ENCODE measurements around the gene CCNQ.

CCNQ gene

DNA sequence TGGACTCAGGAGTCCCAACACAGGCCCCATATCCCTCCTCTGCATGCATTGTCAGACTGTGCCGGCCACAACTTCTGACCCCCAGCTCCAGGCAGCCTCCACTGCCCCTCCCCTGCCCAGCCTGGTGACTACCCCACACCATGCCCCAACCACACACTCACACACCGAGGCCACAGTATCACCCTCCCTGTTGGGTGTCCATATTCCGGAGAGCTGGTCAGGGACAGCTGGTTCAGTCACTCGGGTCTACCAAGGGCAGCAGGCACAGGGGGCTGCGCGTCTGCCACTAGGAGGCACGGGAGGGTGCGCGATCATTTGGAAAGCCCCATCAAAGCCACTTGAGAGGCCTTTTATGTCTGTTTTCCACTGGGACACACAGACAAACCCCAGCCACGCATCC lies 26.3 kb downstream of the CCNQ start:
- DNase-seq, result no peak

DNA sequence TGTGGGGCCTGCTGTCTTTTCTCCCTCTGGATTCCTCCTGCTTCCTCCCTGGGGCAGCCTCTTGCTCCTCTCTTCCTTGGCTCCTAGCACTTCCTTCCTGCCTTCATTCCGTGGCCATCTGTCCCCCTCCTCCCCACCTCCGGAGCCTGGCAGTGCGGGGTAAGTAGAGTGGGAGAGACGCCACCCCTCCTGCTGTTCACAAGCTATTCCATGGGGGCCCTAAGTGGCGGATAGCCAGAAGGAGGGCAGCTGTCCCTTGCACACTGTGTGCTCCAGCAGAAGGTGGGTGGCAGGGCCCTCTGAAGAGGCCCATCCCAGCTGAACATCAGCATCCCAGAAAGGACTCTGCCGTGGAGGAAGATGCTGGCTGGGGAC lies 27.4 kb downstream of the CCNQ start:
- no peak for DNase-seq

DNA sequence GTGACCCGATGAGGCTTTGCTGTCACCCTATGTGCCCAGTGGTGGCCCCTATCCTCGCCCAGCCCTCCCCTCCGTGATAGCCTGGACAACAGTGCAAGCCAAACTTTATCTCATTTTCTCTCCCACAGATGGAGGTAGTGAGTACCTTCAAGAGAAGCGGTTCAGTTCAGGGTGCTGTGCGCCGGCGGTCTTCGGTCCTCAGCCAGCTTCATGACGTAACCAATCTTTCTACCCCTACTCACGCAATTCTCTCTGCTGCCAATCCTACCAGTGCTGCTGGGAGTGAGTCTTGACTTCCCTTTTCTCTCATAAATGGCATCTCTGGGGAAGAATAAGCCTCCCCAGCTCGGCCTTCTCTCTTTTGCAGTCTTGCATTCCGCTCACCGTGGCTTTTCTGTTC lies 29.5 kb downstream of the CCNQ start:
- no peak for DNase-seq

DNA sequence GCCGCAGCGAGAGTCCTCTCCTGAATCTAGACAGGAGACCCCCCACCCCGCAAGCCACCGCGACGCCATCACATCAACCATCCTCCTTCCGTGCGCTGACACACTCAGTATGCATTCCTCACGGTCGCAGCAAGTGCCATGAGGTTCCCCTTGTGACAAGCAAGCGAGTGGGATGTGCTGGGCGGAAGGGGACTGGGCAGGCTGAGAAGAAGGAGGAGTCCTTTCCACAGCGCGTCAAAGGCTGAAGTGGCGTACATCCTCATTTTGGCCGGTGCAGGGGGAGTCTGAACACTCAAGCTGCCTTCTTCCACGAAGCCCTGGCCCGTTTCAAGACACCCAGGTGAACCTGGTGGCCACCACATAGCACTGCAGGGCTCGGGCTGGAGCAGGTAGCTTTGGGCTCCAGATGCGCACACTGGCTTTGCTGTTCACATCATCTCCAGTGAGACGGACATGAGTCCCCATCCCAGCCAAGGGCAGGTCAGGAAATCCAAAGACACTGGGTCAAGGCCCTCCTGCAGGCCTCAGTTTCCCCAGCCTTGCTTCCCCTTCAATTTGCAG lies 30.4 kb downstream of the CCNQ start:
- DNase-seq, result no peak

DNA sequence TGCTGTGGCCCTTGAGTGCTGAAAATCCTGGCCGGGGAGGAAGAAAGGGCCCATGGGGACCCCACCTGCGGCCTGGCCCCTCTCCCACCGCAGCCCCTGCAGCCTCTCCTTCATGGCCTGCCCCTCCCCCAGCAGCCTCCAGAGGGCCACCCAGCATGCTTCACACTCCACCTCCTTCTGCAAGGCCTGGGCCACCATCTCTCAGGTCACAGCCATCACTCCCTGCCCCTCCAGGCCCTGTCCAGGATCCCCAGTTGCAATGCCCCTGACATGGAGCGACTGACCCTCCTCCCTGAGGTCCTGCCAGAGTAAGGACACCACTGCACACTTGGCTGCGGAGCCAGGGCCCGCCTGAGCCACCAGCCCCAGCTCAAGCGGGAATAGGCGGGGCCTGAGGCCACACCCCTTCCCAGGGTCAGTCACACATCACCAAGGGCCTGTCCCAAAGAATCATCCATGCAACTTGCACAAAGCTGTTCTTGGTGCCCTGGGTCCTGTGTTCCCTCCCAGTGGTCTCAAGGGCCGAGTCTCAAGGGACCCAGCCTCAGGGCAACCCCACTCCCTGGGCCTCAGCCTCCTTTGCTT lies 32.9 kb downstream of the CCNQ start:
- DNase-seq, result no peak

DNA sequence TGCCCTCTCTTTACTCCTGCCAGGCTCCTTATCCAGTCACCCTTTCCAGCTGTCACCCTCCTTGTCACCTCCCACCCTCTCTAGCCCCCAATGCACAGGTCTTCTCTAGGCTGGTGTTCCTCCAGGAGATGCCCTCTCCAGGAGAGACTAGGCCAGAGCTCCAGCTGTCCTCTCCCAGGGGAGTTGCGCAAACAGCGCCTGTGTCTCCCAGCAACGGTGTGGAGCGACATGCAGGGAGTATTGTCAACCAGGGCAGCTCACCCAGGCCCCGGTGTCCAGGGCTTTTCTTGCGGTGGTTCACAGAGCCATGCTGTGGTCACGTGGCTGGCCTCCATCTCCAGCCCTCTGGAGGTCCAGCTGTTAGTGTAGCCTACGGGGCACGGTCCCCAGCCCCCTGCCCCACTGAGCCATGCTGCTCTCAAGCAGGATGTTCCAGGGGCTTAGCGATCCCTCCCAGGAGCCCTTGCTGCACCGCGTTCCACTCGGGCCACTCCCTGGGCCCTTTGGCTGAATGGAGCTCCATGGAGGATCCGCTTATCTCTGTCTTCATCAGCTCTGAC lies 34.8 kb downstream of the CCNQ start:
- no peak for DNase-seq

DNA sequence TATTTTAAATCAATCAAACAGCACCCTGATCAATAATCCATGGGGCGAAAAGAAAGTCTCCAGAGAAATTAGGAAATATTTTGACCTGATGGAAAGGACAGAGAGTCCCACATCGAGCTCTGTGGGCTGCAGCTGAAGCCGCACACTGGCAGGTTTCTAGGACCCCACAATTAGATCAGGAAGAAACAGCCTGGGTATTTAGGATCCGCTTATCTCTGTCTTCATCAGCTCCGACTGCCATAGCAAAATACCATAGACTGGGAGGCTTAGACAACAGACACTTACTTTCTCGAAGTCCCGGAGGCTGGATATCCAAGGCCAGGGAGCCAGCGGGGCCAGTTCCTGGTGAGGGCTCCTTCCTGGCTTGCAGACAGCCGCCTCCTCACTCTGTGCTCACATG lies 36.4 kb downstream of the CCNQ start:
- DNase-seq, result no peak

DNA sequence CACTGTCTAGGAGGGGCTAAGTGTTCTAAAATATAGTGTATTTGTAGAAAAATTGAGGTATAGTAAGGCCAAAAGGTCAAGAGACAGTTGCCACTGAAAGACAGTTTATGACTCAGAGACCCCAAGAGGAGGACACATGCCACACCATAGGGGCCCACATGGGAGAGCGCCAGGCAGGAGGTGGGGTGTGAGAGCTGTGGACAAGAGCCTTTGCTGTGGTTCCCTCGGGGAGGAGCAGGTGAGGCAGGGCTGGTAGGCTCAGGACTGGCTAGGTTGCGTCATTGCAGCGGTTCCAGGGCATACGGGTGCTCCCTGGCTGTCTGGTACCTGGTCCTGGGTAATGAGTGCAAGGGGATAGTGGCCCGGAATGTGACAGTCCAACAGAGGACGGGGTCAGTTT lies 37.6 kb downstream of the CCNQ start:
- DNase-seq, result no peak

DNA sequence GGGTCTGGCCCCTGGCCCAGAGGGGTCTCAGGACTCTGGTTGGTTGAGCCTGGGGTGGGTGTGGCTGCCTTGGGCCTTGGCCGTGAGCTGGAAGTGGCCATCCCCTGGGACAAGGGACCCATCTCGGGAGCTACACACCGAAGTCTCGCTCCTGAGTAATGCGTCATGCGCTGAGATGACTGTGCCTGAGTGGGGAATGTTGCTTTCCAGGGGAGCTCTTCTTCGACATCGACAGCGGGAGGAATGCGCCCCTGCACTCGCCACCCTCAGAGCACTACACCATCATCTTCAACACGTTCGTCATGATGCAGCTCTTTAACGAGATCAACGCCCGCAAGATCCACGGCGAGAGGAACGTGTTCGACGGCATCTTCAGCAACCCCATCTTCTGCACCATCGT lies 38.5 kb downstream of the CCNQ start:
- no peak for DNase-seq

DNA sequence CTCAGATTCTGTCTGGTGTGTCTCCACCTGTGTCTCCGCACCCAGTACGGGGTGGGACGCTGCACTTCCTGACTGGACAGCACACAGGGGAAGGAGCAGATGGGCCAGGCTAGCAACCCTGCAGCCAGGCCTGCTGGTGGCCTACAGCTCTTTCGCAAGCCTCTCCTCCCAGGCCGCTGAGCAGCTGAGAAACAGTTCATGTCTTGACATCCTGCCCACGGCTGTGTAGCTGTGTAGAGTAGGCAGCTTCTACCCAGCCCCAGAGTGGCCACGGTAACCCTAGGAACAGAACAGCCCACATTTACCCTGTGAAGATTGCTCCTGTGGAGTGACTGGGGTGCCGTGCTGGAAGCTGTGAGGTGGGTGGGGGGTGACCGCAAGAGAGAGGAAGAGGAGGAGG lies 38.9 kb downstream of the CCNQ start:
- DNase-seq, result no peak

DNA sequence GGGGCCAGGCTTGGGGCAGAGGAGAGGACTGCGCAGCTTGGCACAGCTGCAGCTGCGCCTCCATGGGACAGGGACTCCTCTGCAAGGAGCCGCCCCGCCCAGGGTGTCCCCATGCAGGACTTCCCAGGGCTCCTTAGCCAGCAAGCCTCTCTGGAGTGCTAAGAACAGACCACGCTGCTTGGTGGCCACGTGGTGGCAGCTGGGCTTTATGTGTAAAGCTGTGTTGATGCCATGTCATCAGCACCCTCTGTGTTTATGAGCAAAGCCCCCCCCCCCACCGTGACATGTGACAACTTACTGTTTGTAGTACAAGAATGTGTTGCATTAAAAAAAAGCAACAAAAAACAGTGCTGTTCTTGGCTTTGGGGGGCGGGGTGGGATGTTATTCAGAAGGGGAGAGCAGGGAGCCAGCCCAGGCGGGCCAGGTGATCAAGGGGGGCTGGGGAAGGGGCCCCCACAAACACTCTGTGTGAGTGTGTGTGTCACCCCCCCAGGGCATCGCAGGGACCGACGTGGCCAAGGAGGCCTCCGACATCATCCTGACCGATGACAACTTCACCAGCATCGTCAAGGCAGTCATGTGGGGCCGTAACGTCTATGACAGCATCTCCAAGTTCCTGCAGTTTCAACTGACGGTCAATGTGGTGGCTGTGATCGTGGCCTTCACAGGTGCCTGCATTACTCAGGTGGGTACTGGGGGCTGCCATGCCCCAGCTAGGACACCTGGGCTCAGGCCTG lies 41.2 kb downstream of the CCNQ start:
- no peak for DNase-seq

DNA sequence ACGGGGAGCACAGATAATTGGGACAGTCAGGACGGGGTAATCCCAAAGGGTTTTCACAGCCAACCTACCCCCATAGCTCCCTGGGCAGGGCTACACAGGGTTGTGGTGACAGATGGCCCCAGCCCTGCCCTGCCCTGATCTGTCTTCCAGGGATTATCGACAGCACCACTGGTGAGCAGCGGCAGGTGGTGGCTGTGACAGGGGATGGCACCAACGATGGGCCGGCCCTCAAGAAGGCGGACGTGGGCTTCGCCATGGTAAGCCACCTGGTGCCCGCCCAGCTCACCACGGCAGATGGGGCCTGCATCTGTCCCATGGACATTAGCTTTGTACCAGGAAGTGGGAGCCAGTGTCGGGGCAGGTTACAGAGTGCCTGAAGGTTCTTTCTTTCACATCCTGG lies 42.2 kb downstream of the CCNQ start:
- no peak for DNase-seq

DNA sequence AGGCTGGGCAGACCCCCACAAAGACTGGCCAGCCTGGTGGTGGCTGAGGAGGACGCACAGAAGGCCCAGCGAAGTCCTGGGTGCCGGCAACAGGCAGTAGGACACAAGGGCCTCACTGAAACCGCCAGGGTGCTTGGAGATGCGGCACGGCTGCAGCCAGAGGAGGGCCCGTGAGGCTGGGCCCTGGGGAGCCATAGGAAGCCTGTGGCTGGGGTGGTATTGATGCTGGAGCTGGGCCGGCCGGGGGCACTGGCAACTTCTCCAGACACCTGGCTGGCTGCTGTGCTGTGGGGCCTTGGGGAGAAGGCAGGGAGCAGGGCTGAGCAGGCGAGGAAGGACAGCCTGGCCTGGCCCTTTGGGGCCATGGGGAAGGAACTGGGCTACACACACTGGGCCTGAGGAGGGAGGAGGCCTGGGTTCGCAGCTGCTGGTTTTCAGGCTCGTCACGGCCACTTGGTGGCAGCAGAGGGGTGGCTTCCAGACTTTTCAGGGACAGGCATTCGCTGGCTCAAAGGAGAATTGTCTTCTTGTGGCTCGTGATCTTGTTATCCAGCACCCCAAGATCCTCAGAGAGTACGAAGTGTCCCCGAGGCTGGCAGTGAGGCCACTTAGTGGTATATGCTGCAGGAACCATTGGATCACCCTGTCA lies 44.3 kb downstream of the CCNQ start:
- DNase-seq, result peak; percentile 55

DNA sequence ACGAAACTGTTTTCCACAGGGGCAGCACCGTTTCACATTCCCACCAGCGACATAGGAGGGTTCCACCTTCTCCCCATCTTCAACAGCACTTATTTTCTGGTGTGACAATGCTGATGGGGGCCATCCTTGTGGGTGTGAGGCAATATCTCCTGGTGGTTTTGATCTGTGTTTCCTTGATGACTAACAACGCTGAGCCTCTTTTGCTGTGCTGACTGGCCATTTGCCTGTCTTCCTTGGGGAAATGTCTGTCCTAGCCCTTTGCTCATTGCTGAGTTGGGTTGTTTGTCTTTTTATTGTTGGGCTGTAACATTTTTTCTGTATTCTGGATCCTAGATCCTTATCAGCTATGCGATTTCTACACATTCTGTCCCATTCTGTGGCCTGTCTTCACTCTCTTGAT lies 47.8 kb downstream of the CCNQ start:
- DNase-seq, result no peak

DNA sequence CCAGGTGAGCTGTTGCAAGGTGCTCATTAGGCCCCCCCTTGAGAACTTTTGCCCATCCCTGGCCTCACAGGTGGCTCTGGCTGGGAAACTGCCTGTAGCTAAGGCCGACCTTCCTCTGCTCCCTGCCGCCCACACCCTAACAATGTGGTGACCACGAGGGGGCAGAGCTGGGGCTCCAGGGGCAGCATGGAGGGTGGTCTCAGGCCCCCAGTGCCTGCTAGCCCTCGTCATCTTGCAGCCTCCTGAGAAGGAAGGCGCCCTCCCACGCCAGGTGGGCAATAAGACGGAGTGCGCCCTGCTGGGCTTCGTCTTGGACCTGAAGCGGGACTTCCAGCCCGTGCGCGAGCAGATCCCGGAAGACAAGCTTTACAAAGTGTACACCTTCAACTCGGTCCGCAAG lies 49.1 kb downstream of the CCNQ start:
- DNase-seq, result no peak

DNA sequence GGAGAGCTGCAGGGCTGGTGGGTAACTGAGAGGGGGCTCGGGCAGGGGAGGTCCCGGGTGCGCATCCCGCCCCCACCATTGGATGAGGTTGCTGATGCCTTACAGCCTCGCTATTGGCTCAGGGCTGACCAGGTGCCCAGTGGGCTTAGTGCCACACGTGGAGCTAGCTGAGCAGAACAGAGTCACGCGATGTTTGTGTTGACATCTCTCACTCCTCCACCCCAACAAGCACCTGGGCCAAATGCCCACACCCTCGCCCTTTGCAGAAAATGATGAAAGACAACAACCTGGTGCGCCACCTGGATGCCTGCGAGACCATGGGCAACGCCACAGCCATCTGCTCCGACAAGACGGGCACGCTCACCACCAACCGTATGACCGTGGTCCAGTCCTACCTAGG lies 49.7 kb downstream of the CCNQ start:
- no peak for DNase-seq

DNA sequence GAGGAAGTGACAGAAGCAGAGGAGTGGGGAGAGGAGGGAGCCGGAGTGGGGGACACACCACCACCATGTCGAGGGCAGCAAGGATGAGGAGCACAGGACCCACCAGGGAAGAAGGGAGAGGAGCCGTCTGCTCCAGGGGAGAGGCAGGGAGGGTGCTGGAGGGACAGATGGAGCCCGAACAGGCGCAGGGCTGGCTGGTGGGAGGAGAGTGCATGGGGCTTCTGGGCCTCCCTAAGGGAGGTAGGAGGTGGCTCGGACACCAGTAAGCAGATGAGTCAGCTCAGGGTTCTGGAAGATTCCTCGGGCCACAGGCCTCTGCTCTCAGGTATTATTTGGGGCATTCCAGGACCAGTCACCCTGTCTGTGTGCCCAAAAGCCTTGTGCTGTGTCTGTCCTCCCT lies 51.7 kb downstream of the CCNQ start:
- no peak for DNase-seq

DNA sequence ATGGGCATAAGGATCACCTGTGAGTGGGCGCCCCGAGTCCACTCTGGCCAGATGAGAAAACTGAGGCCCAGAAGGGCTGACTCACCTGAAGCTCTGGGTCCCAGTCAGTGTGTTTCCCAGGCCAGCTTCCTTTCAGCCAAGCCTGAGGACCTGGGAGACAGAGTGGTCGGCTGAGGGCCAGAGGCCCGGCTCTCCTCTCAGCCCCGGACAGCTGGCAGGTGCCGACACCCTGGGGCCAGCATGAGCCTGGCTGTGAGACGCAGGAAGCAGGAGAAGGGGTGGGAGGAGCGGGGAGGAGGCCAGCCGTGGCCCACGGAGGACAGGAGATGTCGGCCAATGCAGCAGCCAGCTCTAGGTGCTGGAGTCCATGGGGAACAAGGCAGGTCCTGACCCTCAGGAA lies 52.6 kb downstream of the CCNQ start:
- no peak for DNase-seq

DNA sequence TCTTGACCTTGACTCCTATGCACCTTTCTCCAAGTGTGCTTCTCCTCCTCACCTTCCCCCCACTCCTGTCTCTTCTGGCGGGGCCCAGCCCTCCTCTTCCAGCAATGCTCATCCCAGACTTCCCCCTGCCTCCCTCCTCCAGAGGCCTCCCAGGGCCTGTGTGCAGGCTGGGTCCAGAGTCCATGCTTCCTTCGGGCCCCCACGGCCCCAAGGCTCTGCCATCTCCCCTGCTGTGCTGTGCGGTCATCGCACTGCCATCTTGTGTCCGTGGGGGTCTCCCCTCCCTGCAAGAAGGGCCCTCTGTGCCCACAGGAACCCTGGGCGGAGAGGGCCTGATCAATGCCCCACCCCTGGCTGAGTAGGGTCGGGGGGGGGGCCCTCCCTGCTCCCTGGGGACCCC lies 54.2 kb downstream of the CCNQ start:
- no peak for DNase-seq

DNA sequence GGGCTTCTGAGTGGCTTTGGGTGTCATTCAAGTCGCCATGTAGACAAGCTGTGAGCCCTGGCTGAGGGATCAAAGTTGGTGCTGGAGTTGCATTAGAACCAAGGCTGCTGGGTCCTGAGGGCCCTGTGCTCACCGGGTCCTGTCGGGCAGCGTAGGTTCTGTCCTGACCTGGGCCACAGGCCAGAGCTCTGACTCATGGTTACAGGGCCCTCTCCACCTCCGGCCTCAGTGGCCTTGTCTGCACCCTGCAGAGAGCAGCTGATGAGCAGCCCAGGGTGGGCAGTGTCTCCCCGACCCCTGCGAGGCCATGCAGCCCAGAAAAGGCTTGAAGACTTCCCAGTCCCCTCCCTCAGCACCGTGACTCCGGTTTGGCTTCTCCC lies 59.0 kb downstream of the CCNQ start:
- no peak for DNase-seq

DNA sequence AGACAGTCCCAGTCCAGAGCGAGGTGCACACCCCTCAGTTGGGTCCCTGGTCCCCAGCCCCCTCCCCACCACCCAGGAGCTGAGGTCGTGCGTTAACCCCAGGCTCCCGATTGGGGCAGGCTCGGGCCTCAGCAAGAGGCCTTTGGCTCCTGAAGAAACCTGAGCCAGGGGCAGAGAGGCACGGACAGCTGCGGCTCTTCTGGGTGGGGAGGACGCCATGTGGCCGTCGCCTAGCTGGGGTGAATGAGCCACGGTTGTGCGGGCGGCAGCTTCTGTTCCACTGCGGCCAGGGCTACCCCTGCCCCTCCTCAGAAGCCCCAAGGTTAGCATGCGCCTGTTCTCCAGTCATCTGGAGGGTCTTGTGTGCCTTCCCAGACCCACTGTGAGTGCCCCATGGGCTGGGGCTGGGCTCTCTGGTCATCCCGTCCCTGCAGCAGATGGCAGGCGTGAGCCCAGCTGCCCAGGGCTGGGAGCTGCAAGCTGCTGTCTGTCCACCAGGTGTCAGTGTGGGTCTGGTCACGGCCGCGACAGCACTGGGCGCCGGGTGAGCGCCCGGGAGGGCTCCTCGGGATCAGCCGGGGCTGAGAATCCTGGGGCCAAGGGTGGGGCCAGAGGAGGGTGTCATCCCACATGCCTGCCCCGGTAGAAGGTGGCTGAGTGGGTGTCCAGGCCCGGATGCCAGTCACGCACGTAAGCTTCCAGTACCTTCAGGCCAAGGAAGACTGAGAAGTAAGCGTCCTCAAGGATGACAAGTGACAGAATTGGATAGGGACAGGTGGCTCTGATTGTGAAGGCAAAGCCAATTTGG lies 59.6 kb downstream of the CCNQ start:
- DNase-seq, result peak; percentile 40

DNA sequence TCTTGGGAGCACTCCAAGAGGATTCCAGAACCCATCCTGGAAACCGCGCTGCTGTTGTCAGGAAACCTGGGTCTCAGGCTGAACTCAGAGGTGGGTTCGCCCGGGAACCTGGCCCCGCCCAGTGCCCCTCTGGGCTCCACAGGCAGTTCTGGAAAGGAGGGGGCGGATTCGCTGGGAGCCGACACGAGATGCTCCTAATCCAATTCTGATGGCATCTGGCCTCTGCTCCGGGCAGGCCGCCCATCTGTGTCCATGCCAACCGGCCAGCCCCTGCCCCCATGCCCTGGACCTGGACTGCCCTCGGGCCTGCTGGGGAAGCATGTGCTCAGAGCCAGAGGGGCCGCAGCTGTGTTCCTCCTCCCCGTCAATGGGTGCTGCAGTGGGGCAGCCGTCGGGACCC lies 60.5 kb downstream of the CCNQ start:
- no peak for DNase-seq
